DMS 273 treated with DMSO at 0.1 percent for 48 hours (cell line): ENCODE data around the gene MAST4.
A peak's percentile ranks its signal among the peaks of the same experiment; 100 is the strongest.

ENCODE experiments used
- DNase-seq: peaks from one replicate; lab custom pipeline; 2025; lab: John Stamatoyannopoulos, UW

Gene MAST4

GRCh38 chr5:66842540-66842939 is 246.3 kb downstream of the MAST4 start:
- no peak for DNase-seq

DNA sequence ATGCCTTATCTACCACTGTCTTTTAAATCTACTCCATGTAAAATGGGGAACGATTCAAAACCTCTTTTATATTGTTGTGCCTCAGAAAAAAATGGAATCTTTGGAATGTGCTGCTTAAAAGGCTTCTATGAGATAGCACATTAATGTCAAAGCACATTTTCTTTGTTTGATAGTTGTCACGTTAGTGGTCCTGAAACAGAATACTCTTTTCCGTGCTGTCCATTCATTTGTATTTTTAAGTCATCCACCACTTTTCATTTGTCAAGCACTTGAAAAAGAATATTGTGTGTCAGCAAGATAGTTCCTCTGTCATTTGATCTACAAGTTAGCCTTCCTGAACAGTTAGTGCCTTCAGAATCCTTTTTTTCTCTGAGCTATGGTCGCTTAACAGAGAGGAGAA is 246.9 kb downstream of the MAST4 start:
- no peak for DNase-seq

GRCh38 chr5:66848749-66849641 is 252.8 kb downstream of the MAST4 start:
- no peak for DNase-seq

DNA sequence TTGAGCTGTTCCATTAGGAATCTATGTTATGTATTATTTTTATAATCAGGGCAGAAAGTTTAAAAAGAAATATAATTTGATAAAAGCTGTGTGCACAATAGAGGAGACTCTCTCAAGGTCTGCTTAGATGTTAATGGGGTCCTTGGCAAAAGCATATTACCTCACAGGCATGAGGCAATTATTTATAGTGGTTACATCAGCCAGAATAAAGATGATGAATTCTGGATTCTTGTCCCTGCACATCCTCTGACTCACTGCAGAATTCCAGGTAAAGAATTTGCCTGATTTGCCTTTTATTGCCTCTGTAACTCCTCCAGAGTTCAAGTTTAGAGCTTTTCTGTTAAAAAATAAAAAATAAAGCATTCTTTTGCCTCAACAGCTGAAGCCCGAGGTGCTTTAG is 253.6 kb downstream of the MAST4 start:
- DNase-seq, result no peak

DNA sequence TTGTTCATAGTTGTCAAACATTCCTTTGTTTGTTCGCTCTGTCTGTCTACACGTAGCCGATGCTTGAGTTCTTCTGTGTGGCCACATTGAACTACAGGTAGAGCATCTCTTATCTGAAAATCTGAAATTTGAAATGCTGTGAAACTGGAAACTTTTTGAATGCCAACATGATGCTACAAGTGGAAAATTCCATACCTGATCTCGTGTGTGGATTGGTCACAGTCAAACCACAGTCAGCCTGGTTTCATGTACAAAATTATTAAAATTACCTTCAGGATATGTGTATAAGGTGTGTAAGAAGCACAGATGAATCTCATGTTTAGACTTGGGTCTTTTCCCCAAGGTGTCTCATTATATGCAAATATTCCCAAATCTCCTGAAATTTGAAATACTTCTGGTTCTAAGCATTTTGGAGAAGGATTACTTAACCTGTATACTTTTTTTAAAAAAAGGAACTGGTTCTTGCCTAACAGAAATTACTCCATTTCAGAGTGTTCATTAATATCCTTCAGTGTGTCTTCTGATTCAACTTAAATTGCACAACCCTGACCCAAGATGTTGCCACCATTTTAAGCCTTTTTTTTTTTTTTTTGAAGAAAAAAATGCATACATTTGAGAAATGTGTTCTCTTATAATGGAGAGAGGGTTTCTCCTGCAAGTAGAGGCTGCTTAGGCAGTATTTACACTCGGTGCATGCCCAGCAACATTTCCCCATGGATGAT is 254.3 kb downstream of the MAST4 start:
- DNase-seq, result no peak

- DNase-seq, result no peak
Observed at GRCh38 chr5:66851306-66851705, 255.1 kb downstream of the MAST4 start.

DNA sequence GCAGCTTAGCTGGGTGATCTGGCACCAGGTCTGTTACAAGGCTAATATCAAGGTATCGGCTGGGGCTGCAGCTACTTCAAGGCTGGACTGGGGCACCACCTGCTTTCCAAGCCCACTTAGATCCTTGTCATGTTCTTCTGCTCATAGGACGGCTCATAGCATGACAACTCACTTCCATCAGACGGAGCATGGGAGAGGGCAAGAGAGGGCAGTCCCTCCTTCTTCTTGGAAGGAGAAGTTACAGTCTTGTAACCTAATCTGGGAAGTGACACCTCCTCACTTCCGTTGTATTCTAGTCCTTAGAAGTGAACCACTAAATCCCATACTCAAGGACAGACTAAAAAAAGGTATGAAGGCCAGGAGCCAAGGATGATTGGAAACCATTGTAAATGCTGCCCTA is 258.2 kb downstream of the MAST4 start:
- DNase-seq, result no peak

GRCh38 chr5:66856041-66856805 is 260.0 kb downstream of the MAST4 start:
- DNase-seq, result no peak

- no peak for DNase-seq
Observed at GRCh38 chr5:66859526-66859925, 263.3 kb downstream of the MAST4 start.

DNA sequence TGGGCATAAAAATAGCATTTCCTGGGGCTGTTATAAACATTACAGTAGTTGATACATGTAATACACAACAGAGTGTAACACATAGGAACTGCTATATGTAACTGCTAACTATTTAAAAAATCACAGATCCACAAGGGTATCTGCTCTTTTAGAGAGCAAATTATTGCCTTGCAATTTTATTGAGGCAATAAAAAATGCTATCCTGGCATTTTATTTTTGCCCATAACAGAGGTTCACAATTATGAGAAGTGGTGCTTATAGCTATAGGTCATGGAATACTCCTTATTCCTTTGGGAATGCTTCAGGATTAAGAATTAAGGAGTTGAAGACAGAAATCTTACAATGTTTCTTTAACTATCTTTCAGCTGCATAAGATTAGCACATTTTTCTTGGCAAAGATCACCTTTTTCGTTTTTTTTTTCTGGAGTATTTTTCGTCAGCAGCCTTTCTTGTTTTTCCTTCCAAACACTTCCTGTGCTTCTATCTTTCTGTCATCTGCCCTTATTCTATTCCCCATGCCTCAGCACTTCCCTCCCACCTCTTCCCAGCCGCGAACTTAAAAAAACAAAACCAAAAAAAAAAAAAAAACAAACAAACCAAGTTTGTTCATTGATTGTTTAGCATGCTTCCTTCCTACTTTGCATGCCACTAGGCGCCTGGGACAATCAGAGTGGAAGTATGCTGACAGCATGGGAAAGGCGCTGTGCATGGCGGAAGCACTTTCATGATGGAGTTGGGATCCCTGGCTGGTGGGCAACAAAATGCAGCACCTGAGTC is 264.2 kb downstream of the MAST4 start:
- no peak for DNase-seq

GRCh38 chr5:66861402-66861801 is 265.2 kb downstream of the MAST4 start:
- no peak for DNase-seq

- DNase-seq, result peak; percentile 8
Observed at GRCh38 chr5:66862020-66862419, 265.8 kb downstream of the MAST4 start.

DNA sequence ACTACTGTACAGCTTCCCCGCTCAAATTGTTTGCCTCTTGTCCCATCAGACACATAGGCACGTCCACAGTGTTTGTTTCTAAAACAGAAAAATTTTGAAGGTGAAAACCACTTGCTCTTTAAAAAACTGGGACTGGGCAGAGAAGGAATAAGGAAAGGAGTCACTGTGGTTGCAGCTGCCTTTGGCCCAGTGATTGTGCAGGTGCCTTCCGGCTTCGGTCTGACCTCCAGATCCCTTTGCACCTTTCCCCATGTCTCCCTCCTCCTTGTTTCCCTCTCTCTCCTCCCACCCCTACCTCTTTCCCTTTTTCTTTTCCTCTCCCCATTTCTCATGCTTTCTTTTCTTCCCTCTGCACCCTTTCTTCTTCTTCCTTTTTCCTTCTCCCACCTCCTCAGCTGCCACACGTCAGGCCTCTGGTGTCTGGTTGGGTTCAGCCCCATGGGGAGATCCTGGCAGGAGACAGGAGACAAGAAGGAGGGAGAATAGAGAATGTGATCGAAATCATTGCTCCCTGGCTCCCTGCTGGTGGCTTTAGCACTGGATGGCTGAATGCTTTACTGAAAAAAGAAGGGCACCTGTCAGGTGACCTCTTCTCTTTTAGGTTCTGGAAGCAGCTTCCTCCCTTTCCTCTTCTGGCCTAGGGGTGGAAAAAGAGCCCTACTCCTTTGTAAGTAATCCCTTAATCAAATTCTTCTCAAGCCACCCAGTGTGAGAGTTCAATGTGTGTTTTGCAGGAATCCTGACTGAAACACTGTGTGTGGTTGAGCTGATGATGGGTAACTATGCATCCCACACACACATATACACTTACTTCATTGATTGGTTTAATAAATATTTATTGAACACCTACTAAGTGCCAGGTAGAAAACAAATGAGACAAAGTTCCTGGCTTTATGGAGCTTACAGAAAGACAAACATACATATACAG is 267.3 kb downstream of the MAST4 start:
- no peak for DNase-seq

GRCh38 chr5:66864240-66864884 is 268.2 kb downstream of the MAST4 start:
- DNase-seq, result no peak

GRCh38 chr5:66867618-66868322 is 271.6 kb downstream of the MAST4 start:
- DNase-seq, result no peak

- no peak for DNase-seq
Observed at GRCh38 chr5:66869347-66869746, 273.2 kb downstream of the MAST4 start.

- DNase-seq, result no peak
Observed at GRCh38 chr5:66870708-66871107, 274.5 kb downstream of the MAST4 start.

DNA sequence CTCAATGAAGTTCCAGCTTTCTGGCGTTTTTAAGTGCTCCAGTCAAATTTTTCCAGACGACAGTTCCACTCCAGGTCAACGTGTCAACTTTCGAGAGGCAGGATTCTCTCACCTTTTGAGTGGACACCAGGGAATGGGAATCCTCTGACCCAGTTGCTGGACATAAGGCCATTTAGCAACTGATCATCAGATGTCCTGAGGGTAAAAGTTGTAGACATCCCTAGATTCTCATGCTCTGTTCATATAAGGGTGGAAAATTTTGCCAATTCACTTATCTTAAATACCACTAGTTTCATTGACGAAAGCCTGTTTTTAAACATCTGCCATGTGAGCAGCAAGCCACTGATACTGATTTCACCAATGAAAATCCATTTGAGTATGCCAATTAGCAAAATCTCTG is 275.5 kb downstream of the MAST4 start:
- DNase-seq, result no peak

GRCh38 chr5:66872736-66873331 is 276.6 kb downstream of the MAST4 start:
- DNase-seq, result no peak
